ENCODE measurements around the gene CREBL2.
"Not testable (repeated sequence)": the region's sequence is repeated elsewhere in the genome, so short reads cannot be mapped to it uniquely, and the experiment has no call there.

The CREBL2 gene

DNA sequence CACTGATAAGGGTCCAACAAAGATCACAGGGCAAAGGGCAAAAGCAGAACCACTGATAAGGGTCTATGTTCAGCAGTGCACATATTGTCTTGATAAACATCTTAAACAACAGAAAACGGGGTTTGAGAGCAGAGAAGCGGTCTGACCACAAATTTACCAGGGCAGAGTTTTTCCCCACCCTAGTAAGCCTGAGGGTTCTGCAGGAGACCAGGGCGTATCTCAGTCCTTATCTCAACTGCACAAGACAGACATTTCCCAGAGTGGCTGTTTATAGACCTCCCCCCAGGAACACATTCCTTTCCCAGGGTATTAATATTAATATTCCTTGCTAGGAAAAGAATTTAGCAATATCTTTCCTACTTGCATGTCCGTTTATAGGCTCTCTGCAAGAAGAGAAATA is 28.3 kb downstream of the CREBL2 start:
- not testable (repeated sequence) for DNase-seq

DNA sequence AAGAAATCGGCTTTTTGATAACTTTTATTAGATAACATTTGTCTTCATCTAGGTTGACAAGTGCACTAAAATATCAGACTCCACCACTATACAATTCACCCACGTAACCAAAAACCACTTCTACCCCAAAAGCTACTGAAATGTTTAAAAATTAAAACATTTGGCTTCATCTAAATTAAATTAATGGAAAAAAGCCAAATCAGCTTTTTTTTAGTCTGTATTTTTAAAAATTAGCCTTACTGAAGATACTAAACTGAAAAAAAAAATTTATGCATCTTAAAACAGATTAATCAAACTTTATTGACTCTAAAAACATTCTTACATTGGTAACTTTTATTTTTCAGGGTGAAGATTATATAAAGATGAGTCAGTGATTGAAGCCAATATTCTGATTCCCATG is 30.0 kb downstream of the CREBL2 start:
- no peak for DNase-seq

DNA sequence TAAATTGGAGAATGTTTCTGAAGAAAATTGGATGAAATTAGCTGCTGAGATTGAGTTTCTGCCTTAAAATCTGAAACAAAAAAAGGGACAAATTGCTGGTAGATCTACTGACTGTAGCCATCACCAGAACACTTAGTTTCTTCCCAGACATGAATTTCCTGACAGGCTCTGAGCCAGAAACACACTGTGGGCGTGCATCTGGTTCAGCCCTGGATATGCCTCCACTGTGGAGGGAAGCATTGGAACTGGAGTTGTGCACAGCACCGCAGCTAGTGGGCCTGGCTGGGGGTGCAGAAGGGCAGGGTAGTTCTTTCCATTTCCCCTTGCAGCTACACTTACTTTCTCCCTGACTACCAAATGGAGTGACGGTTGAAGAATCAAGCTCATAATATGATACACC is 31.2 kb downstream of the CREBL2 start:
- DNase-seq, result no peak

GRCh38 chr12:12645485-12645884 is 33.8 kb downstream of the CREBL2 start:
- DNase-seq, result peak; percentile 1

DNA sequence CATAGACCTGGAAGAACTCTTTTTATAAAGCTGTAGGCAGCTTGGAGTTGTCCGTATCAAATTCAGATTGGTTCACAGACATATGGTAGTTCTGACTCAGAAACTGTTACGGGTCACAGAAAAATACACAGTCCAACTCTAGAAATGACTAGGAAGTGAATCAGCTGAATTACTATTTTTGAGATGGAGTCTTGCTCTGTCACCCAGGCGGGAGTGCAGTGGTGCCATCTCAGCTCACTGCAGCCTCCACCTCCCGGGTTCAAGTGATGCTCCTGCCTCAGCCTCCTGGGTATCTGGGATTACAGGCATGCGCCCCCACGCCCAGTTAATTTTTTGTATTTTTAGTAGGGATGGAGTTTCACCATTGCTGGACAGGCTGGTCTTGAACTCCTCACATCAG is 34.3 kb downstream of the CREBL2 start:
- DNase-seq, result not testable (repeated sequence)

GRCh38 chr12:12646483-12647072 is 34.9 kb downstream of the CREBL2 start:
- no peak for DNase-seq

- DNase-seq, result no peak
These were observed 36.6 kb downstream of the CREBL2 start for GRCh38 chr12:12648284-12648683.

DNA sequence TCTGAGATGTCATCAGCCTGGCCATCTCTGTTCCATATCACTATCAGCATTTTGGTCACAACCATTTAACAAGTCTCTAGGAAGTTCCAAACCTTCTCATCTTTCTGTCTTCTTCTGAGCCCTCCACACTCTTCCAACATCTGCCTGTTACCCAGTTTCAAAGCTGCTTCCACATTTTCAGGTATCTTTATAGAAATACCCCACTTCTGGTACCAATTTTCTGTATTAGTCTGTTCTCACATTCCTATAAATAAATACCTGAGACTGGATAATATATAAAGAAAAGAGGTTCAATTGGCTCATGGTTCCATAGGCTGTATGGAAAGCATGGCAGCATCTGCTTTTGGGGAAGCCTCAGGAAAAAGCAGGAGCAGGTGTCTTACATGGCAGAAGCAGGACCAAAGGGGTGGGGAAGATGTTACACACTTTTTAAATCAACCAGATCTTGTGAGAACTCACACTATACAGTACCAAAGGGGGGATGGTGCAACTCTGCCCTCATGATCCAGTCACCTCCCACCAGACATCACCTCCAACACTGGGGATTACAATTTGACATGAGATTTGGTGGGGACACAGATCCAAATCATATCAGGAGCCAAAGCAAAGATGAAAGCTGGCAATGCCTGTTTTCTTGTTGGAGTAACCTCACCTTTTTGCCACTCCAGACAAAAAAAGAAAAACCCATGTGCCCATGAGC is 37.4 kb downstream of the CREBL2 start:
- no peak for DNase-seq

DNA sequence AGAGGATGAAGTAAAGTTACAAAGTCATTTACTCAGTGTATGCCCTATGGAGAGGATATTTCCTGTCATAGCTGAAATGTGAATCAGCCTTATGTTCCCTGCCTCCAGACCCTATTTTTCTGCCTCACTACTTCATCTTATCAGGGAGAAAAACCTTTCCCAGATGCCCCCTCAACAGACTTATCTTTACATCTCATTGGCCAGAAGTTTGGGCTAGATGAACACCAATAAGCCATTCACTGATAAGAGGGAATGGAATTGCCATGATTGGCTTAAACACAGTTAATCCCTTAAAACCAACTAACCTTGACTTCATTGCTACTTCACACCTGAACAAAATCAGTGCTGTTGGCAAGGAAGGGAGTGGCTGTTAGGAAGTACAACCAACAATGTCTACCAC is 40.1 kb downstream of the CREBL2 start:
- DNase-seq, result no peak

DNA sequence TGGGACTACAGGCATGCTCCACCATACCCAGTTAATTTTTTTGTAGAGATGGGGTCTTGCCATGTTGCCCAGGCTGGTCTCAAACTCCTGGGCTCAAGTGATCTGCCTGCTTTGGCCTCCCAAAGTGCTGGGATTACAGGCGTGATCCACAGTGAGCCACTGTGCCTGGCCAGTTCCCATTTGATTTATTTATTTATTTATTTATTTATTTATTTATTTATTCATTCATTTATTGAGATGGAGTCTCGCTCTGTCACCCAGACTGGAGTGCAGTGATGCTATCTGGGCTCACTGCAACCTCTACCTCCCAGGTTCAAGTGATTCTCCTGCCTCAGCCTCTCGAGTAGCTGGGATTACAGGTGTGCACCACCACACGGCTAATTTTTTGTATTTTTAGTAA is 41.0 kb downstream of the CREBL2 start:
- not testable (repeated sequence) for DNase-seq

DNA sequence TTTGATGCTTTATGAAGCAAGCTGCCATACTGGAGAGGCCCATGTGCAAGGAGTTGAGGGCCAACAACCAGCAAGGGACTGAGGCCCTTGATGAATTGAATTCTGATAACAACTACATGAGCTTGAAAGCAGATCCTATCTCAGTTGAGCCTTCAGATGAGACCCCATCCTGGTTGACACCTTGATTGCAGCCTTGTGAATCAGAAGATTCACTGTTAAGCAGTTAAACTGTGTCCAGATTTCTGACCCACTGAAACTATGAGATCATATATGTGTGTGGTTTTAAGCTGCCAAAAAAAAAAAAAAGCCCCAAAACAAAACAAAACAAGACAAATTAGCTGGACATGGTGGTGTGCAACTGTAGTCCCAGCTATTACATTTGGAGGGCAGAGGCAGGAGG is 42.2 kb downstream of the CREBL2 start:
- no peak for DNase-seq

DNA sequence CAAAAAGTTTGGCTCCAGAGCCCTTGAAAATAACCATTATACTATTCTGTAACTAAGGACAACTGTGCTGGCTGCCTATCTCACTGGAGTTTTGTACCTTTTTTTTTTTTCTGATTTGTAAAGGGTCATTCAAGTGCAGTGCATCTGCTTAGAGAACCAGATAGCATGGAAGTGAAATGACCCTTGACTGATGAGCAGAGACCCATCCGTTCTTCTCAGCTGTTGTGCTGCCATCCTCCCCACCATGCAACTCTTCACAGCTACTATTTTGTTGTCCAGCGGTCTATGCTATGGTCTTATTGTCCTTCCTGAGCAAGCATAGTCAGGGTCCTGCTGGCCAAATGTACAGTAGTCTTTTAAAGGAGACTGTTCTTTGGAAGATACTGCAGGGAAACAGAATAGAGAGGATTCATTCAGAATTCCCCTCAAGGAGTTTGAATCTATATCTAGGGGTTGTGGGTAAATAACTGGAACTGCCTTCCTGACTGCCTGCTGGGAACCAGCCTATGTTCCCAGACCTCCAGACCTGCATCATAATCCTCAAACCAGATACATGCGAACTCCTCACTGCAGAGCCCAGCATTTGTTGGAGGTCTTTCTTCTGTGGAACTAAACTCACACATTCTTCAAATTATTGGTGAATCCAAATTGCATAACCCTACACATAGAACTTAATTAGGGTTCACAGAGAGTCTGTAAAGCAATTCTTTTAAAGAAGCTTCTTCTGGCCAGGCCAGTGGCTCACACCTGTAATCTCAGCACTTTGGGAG is 43.2 kb downstream of the CREBL2 start:
- DNase-seq, result no peak

GRCh38 chr12:12660201-12660600 is 48.5 kb downstream of the CREBL2 start:
- DNase-seq, result no peak

- no peak for DNase-seq
These were observed 49.6 kb downstream of the CREBL2 start for GRCh38 chr12:12661086-12661856.

GRCh38 chr12:12663644-12664294 is 52.1 kb downstream of the CREBL2 start:
- DNase-seq, result no peak

GRCh38 chr12:12665194-12665593 is 53.5 kb downstream of the CREBL2 start:
- DNase-seq, result no peak

GRCh38 chr12:12668005-12668404 is 56.3 kb downstream of the CREBL2 start:
- DNase-seq, result no peak

DNA sequence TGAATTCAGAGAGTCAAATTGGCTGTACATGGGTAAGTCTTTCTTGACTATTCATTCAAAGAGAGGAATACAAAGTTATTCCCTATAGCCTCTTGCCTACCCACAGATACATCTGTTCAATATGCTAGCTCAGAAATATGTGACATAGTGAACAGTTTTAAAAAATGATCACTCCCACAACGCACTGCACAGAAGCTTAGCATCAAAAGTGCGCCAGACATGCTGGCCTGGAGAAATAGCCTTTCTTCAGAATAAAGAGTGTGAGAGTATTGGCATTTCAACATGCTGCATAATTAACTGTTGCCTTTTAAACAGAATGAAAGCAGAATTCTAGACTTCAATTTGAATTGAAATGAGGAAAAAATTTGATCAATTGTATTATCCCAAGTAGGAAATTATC is 57.3 kb downstream of the CREBL2 start:
- no peak for DNase-seq

- DNase-seq, result no peak
These were observed 60.4 kb downstream of the CREBL2 start for GRCh38 chr12:12671850-12672660.

- DNase-seq, result no peak
These were observed 61.6 kb downstream of the CREBL2 start for GRCh38 chr12:12673296-12673695.

GRCh38 chr12:12676605-12677004 is 64.9 kb downstream of the CREBL2 start:
- DNase-seq, result no peak

Measured in effector CD8-positive, alpha-beta T cell (primary cell).